DND-41 (cell line): ENCODE measurements around the gene NPEPPS.

ENCODE experiments used
- ATAC-seq: fragments of 200-7000 bp; cut with Tn5 transposase; 3 replicates; pipeline ENCODE4 v1.9.1; 2021; ENCODE audit warnings: low read depth; ENCODE audit not compliant: insufficient read depth
- DNase-seq: peaks from one replicate; pipeline ENCODE4 v3.0.0-alpha.2; 2020
- H2AFZ ChIP-seq: 2 replicates; pipeline ENCODE4 v1.6.0; 2012; ENCODE audit warnings: low read depth, low read length
- H3K27ac ChIP-seq: 2 replicates; pipeline ENCODE4 v1.5.1; 2012; ENCODE audit warnings: low read length, inconsistent platforms
- H3K27me3 ChIP-seq: fragments of 200-600 bp; sonication (generic); 2 replicates; pipeline ENCODE4 v1.6.0; 2012; ENCODE audit warnings: low read length, mild to moderate bottlenecking, inconsistent platforms; ENCODE audit not compliant: insufficient read depth, poor library complexity
- H3K36me3 ChIP-seq: 2 replicates; pipeline ENCODE4 v1.5.1; 2012; ENCODE audit warnings: low read length, inconsistent platforms; ENCODE audit not compliant: insufficient read depth
- H3K4me1 ChIP-seq: 2 replicates; pipeline ENCODE4 v1.5.1; 2012; ENCODE audit warnings: mild to moderate bottlenecking, low read length; ENCODE audit not compliant: insufficient read depth
- H3K4me2 ChIP-seq: 2 replicates; pipeline ENCODE4 v1.6.0; 2012; ENCODE audit warnings: mild to moderate bottlenecking, moderate library complexity, low read length, inconsistent platforms; ENCODE audit not compliant: insufficient read depth
- H3K4me3 ChIP-seq, 2 experiments: fragments of 200-600 bp in 1 of 2; shearing (Covaris generic) in 1 of 2; 2 replicates each; pipeline ENCODE4 v1.5.1; 2012 to 2016; ENCODE audit warnings: inconsistent platforms in 2 of 2, low read length in 2 of 2, mild to moderate bottlenecking in 2 of 2, low read depth in 1 of 2, moderate library complexity in 1 of 2
- H3K79me2 ChIP-seq: 2 replicates; pipeline ENCODE4 v1.6.0; 2012; ENCODE audit warnings: low read length, inconsistent platforms; ENCODE audit not compliant: insufficient read depth
- H3K9ac ChIP-seq: 2 replicates; pipeline ENCODE4 v1.6.0; 2012; ENCODE audit warnings: low read depth, mild to moderate bottlenecking, inconsistent platforms, low read length, moderate library complexity
- H3K9me3 ChIP-seq: 2 replicates; pipeline ENCODE4 v1.5.1; 2012; ENCODE audit warnings: low read length, moderate library complexity, mild to moderate bottlenecking, inconsistent platforms; ENCODE audit not compliant: insufficient read depth, severe bottlenecking
- H4K20me1 ChIP-seq: 2 replicates; pipeline ENCODE4 v1.6.0; 2012; ENCODE audit warnings: low read length; ENCODE audit not compliant: insufficient read depth
- CTCF ChIP-seq: IDR thresholded peaks from 2 replicates; pipeline ENCODE4 v1.5.1; 2012; ENCODE audit warnings: borderline replicate concordance, low read length, moderate library complexity, mild to moderate bottlenecking; ENCODE audit not compliant: poor library complexity, severe bottlenecking; ENCODE audit errors: extremely low read depth
- EZH2 ChIP-seq: IDR thresholded peaks from 3 replicates; pipeline ENCODE4 v1.6.1; 2012; ENCODE audit warnings: borderline replicate concordance, low read depth, mild to moderate bottlenecking, moderate library complexity, low read length, inconsistent platforms; ENCODE audit not compliant: severe bottlenecking

NPEPPS gene

GRCh38 chr17:47664624-47664941 lies 133.7 kb downstream of the NPEPPS start:
- no peak overlapping the region for H3K9ac ChIP-seq
- DNase-seq (no peak), ATAC-seq (no peak)
- no peak overlapping the region for H2AFZ ChIP-seq
- H3K27ac ChIP-seq = no peak overlapping the region
- no peak overlapping the region for H3K4me3 ChIP-seq
- H3K4me2 ChIP-seq = no peak overlapping the region
- H3K4me1 ChIP-seq = no peaks in the 10 kb centered on the region
- H3K9me3 ChIP-seq = no peaks in the 10 kb centered on the region
- TF ChIP-seq EZH2 (no peak), CTCF (no peak)
- peaks cover 54% of the 10 kb centered on the region for H3K79me2 ChIP-seq
- peaks cover 58% of the 10 kb centered on the region; the same call in 1 of the 2 replicates for H4K20me1 ChIP-seq
- H3K27me3 ChIP-seq = no peaks in the 10 kb centered on the region
- peaks cover 96% of the 10 kb centered on the region for H3K36me3 ChIP-seq

- Histone ChIP-seq H3K9ac (no peak overlapping the region), H3K4me3 (no peak overlapping the region), H3K36me3 (peaks cover 97% of the 10 kb centered on the region), H2AFZ (no peak overlapping the region), H3K4me2 (no peak overlapping the region), H3K4me1 (no peaks in the 10 kb centered on the region), H3K27ac (no peak overlapping the region), H3K79me2 (peaks cover 55% of the 10 kb centered on the region), H3K27me3 (no peaks in the 10 kb centered on the region), H4K20me1 (peaks cover 61% of the 10 kb centered on the region; the same call in 1 of the 2 replicates), H3K9me3 (no peaks in the 10 kb centered on the region)
- ATAC-seq (no peak), DNase-seq (no peak)
- TF ChIP-seq EZH2 = no peak
- TF ChIP-seq CTCF = no peak
Measured at GRCh38 chr17:47665655-47666054, 134.7 kb downstream of the NPEPPS start.

- Histone ChIP-seq H3K9ac (no peak overlapping the region), H3K79me2 (peaks cover 48% of the 10 kb centered on the region), H3K27ac (no peak overlapping the region), H3K27me3 (no peaks in the 10 kb centered on the region), H3K36me3 (peaks cover 96% of the 10 kb centered on the region), H2AFZ (no peak overlapping the region), H3K4me3 (no peak overlapping the region), H3K4me2 (no peak overlapping the region), H4K20me1 (peaks cover 55% of the 10 kb centered on the region; the same call in 1 of the 2 replicates), H3K9me3 (no peaks in the 10 kb centered on the region), H3K4me1 (no peaks in the 10 kb centered on the region)
- ATAC-seq = no peak
- TF ChIP-seq CTCF (no peak), EZH2 (no peak)
- DNase-seq = no peak
Measured at GRCh38 chr17:47669081-47669480, 138.2 kb downstream of the NPEPPS start.

GRCh38 chr17:47670064-47670463 lies 139.2 kb downstream of the NPEPPS start:
- Histone ChIP-seq H3K9ac (no peak overlapping the region), H3K79me2 (peaks cover 42% of the 10 kb centered on the region), H3K4me1 (no peaks in the 10 kb centered on the region), H3K36me3 (peaks cover 96% of the 10 kb centered on the region), H3K9me3 (no peaks in the 10 kb centered on the region), H2AFZ (no peak overlapping the region), H3K27ac (no peak overlapping the region), H3K4me2 (no peak overlapping the region), H3K4me3 (no peak overlapping the region), H3K27me3 (no peaks in the 10 kb centered on the region), H4K20me1 (peaks cover 54% of the 10 kb centered on the region)
- TF ChIP-seq EZH2 (no peak), CTCF (no peak)
- DNase-seq (no peak), ATAC-seq (no peak)
